ENCODE results near the gene KIF7. TPM values are rescaled to one million over a fixed set of nuclear protein-coding genes. Genes with fewer than 3 reads are reported as not detected.

KIF7 gene, protein sequence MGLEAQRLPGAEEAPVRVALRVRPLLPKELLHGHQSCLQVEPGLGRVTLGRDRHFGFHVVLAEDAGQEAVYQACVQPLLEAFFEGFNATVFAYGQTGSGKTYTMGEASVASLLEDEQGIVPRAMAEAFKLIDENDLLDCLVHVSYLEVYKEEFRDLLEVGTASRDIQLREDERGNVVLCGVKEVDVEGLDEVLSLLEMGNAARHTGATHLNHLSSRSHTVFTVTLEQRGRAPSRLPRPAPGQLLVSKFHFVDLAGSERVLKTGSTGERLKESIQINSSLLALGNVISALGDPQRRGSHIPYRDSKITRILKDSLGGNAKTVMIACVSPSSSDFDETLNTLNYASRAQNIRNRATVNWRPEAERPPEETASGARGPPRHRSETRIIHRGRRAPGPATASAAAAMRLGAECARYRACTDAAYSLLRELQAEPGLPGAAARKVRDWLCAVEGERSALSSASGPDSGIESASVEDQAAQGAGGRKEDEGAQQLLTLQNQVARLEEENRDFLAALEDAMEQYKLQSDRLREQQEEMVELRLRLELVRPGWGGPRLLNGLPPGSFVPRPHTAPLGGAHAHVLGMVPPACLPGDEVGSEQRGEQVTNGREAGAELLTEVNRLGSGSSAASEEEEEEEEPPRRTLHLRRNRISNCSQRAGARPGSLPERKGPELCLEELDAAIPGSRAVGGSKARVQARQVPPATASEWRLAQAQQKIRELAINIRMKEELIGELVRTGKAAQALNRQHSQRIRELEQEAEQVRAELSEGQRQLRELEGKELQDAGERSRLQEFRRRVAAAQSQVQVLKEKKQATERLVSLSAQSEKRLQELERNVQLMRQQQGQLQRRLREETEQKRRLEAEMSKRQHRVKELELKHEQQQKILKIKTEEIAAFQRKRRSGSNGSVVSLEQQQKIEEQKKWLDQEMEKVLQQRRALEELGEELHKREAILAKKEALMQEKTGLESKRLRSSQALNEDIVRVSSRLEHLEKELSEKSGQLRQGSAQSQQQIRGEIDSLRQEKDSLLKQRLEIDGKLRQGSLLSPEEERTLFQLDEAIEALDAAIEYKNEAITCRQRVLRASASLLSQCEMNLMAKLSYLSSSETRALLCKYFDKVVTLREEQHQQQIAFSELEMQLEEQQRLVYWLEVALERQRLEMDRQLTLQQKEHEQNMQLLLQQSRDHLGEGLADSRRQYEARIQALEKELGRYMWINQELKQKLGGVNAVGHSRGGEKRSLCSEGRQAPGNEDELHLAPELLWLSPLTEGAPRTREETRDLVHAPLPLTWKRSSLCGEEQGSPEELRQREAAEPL (N-terminal part only)
- polyA plus RNA-seq, result 0.54 to 0.82 TPM (median 0.75 TPM) in 3 replicates
- polyA plus RNA-seq (2011; ENCODE audit: low read depth), result 0.15 TPM
- polyA plus RNA-seq (2011; cell fraction: cytosol; rRNA removed), result 0.28 and 0.65 TPM in 2 replicates
- 1.6 and 2.0 TPM in 2 replicates for polyA plus RNA-seq (2011; cell fraction: nucleus; rRNA removed)
- polyA plus RNA-seq (2012; ENCODE audit: low replicate concordance), result 0.16 and 1.2 TPM in 2 replicates
- 0.23 to 1.1 TPM (median 0.69 TPM) in 3 replicates for polyA minus RNA-seq
- 0.77 TPM for polyA minus RNA-seq (2011; cell fraction: cytosol; rRNA and poly(A)+ RNA removed)
- 1.1 and 2.0 TPM in 2 replicates for polyA minus RNA-seq (2011; cell fraction: nucleus; rRNA and poly(A)+ RNA removed)

DNA sequence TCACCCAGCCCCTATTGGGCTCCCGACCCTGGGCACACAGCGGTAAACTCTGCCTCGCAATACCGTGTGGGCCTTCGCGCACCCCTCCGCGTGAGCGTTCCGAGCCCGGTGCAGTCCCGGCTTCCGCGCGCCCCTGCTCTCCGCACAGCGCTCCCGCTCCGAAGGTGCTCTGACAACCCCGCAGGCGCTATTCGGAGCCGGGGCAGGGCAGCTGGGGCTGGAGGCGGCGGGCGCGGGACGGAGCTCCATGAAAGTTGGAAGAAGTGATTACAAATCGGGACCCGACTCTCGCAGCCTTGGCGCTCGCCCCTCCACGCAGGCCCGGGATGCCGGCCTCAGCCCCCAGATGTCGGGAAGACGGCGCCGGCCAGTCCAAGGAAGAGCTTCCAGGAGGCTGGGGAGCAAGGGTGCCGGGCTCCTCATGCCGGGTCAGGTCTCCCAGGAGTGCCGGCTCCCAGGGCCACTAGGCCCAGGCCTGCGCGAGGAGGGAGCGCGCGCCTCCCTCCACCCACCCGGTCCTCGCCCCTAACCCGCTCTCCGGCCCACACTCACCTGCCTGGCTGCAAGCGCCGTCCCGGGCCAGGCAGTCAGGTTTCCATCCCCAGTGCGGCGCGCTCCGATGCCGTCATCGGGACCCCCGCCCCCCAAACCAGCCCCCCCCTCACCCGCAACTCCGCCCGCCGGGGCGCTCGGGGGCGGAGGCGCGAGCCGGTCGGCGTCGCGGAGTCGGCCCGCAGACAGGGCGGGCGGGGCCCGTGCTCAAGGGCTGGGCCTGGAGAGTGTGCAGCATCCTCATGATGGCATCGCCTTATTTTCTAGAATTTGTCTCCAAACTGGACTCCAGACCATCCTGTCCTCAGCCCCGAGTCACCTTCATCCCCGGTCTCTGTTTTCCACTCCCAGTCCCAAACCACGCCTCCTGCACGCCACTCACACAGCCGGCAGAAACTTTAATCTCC lies at the start of gene KIF7:
KIF7 (minus strand) TSS at position 621 of the 959 bp plus-strand sequence. CDS start 2,537 bp downstream, outside the sequence.
- Histone ChIP-seq H3K4me1 (ENCODE audit: control insufficient read depth, extremely low read depth, insufficient read depth, low read length) (peaks cover 3% of the 10 kb centered on the region), H3K4me2 (ENCODE audit: control insufficient read depth, extremely low read depth, insufficient read depth, low read depth, low read length) (peak within 1 kb of the TSS; percentile 79), H3K27me3 (ENCODE audit: control insufficient read depth, extremely low read depth, insufficient read depth, low read length) (peaks cover 6% of the 10 kb centered on the region), H3K79me2 (ENCODE audit: control insufficient read depth, insufficient read depth, low read length) (no peaks in the 10 kb centered on the region), H3K27ac (ENCODE audit: control insufficient read depth, insufficient read depth, low read length) (no peak within 1 kb of the TSS), H2AFZ (ENCODE audit: control insufficient read depth, low read length) (peak within 1 kb of the TSS; percentile 65), H4K20me1 (ENCODE audit: control insufficient read depth, extremely low read depth, insufficient read depth, low read length) (no peaks in the 10 kb centered on the region), H3K9me3 (ENCODE audit: control insufficient read depth, low read depth, low read length) (no peaks in the 10 kb centered on the region), H3K4me3 (ENCODE audit: control insufficient read depth in 2 of 3, extremely low read depth in 1 of 3, insufficient read depth in 2 of 3, low read depth in 1 of 3, low read length in 3 of 3) (peak within 1 kb of the TSS; percentile 49 to 65 (median 53)), H3K9ac (ENCODE audit: control insufficient read depth, extremely low read depth, insufficient read depth, low read length) (peak within 1 kb of the TSS; percentile 45), H3K9me1 (ENCODE audit: control insufficient read depth, extremely low read depth, insufficient read depth, low read length) (no peaks in the 10 kb centered on the region), H3K36me3 (ENCODE audit: control insufficient read depth in 2 of 2, extremely low read depth in 1 of 2, insufficient read depth in 2 of 2, low read length in 2 of 2) (no peaks in the 10 kb centered on the region)
- dilution Hi-C loops (cut with MboI; ENCODE audit: extremely low pct_ligation_motif_present, low sequenced_read_pairs), result no loop called here
- FAIRE-seq, result no peak
- TF ChIP-seq EZH2 (IDR thresholded peaks at IDR 0.05; ENCODE audit: low read length), result peak; percentile 51
- TF ChIP-seq, protein P1, sequence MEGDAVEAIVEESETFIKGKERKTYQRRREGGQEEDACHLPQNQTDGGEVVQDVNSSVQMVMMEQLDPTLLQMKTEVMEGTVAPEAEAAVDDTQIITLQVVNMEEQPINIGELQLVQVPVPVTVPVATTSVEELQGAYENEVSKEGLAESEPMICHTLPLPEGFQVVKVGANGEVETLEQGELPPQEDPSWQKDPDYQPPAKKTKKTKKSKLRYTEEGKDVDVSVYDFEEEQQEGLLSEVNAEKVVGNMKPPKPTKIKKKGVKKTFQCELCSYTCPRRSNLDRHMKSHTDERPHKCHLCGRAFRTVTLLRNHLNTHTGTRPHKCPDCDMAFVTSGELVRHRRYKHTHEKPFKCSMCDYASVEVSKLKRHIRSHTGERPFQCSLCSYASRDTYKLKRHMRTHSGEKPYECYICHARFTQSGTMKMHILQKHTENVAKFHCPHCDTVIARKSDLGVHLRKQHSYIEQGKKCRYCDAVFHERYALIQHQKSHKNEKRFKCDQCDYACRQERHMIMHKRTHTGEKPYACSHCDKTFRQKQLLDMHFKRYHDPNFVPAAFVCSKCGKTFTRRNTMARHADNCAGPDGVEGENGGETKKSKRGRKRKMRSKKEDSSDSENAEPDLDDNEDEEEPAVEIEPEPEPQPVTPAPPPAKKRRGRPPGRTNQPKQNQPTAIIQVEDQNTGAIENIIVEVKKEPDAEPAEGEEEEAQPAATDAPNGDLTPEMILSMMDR (optimal IDR thresholded peaks at IDR 0.05 in 1 of 3, IDR thresholded peaks at IDR 0.05 in 1 of 3, conservative IDR thresholded peaks at IDR 0.05 in 1 of 3; ENCODE audit: extremely low read depth in 1 of 3, insufficient read depth in 2 of 3, low read length in 3 of 3), result no peak
- DNase-seq (ENCODE audit: low read depth, low spot score), result no peak

Measured in keratinocyte (primary cell).